Thyroid gland (tissue), 4 donors: Measurements from ENCODE around the gene GLI2.

Experiments
- POLR2A ChIP-seq, 2 donors: fragments of 450-650 bp; IDR thresholded peaks; one replicate each; pipeline ENCODE4 v1.6.1; 2017; ENCODE audit warnings: antibody characterized with exemption in 2 of 2, mild to moderate bottlenecking in 2 of 2, moderate library complexity in 1 of 2
- TF ChIP-seq, protein P1 (sequence below), 6 experiments: fragments of 200-600 bp in 3 of 6; fragments of 450-650 bp in 3 of 6; sonication (generic) in 3 of 6; IDR thresholded peaks; one replicate each; pipeline ENCODE4 v1.5.1; 2016 to 2019; ENCODE audit warnings: antibody characterized with exemption in 6 of 6, mild to moderate bottlenecking in 2 of 6, inconsistent platforms in 1 of 6, moderate library complexity in 1 of 6

DNA sequence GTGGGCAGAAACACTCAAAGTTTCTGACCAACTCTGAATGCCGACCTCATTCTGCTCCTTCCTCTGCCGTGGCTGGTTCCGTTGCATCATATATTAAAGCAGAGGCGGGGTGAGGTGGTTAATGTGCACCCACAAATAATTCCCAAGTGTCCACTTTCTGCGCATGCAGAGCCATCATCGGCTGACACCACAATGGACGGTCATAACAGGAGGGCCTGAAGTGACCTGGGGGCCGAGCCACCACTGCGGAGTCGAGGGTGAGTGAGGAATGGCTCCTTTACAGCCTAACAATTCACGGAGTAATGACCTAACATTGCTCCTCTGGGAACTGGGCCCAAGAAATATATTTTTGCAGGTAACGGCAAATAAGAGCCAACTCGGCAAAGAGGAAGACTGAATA, 32.9 kb upstream of the GLI2 start:
- TF ChIP-seq, protein P1, sequence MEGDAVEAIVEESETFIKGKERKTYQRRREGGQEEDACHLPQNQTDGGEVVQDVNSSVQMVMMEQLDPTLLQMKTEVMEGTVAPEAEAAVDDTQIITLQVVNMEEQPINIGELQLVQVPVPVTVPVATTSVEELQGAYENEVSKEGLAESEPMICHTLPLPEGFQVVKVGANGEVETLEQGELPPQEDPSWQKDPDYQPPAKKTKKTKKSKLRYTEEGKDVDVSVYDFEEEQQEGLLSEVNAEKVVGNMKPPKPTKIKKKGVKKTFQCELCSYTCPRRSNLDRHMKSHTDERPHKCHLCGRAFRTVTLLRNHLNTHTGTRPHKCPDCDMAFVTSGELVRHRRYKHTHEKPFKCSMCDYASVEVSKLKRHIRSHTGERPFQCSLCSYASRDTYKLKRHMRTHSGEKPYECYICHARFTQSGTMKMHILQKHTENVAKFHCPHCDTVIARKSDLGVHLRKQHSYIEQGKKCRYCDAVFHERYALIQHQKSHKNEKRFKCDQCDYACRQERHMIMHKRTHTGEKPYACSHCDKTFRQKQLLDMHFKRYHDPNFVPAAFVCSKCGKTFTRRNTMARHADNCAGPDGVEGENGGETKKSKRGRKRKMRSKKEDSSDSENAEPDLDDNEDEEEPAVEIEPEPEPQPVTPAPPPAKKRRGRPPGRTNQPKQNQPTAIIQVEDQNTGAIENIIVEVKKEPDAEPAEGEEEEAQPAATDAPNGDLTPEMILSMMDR (IDR thresholded peaks at IDR 0.05): no peak
- no peak for TF ChIP-seq POLR2A (IDR thresholded peaks at IDR 0.05)
